ENCODE data around the gene PDE6H. TPM values are rescaled to one million over a fixed set of nuclear protein-coding genes. Genes with fewer than 3 reads are reported as not detected.

Gene PDE6H
- total and polyA plus RNA-seq, 7 donors, result not detected

DNA sequence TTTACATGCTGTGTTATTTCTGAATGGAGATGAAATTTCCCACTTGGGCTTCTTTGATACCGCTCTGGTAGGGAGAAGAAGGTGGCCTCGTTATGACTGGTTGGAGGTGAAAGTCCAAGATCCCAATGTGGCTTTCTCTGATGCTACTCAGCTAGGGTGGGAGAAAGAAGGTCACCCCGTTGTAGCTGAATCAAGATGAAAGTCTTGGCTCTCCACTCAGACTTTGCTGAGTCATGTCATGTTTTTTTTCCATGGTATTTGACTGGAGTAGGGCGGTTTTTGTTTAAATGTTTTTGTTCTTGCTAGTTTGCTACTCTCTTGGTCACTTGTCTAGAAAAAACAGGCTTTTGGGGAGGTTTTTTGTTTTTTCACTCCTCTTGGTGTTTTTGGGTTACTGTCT lies 2.4 kb upstream of the PDE6H start:
- Histone ChIP-seq H3K9me3 (no peaks in the 10 kb centered on the region), H3K27ac (no peak overlapping the region), H3K4me1 (no peaks in the 10 kb centered on the region), H3K4me3 (no peak overlapping the region), H3K36me3 (no peaks in the 10 kb centered on the region), H3K27me3 (no peaks in the 10 kb centered on the region)
- TF ChIP-seq, protein P1, sequence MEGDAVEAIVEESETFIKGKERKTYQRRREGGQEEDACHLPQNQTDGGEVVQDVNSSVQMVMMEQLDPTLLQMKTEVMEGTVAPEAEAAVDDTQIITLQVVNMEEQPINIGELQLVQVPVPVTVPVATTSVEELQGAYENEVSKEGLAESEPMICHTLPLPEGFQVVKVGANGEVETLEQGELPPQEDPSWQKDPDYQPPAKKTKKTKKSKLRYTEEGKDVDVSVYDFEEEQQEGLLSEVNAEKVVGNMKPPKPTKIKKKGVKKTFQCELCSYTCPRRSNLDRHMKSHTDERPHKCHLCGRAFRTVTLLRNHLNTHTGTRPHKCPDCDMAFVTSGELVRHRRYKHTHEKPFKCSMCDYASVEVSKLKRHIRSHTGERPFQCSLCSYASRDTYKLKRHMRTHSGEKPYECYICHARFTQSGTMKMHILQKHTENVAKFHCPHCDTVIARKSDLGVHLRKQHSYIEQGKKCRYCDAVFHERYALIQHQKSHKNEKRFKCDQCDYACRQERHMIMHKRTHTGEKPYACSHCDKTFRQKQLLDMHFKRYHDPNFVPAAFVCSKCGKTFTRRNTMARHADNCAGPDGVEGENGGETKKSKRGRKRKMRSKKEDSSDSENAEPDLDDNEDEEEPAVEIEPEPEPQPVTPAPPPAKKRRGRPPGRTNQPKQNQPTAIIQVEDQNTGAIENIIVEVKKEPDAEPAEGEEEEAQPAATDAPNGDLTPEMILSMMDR (IDR thresholded peaks at IDR 0.05), result no peak
- TF ChIP-seq POLR2A (IDR thresholded peaks at IDR 0.05), result no peak
- no peak for DNase-seq
- WGBS, 2 donors, result 69 to 85% methylated on average over 4 of the region's 4 CpGs
- intact Hi-C loops (cut with DNase I), result no loop called here

DNA sequence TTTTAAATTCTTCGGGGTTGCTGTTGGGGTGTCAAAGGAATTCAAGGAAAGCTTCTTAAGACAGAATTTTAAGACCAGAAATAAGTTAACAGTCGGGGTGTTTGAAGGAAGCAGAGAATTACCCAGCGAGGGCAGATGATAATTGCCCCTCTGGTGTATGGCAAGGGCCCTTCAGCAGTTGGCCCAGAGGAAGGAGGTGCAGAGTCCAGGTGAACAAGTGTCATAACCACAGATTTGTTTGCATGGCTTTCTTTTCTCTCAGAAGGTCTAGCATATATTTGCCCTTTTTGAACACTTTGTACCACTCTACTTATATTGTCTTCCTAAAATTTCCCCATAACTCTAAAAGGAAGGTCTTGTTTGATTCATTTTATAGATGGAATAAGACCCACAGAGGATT lies 1.8 kb downstream of the PDE6H start:
- H3K4me3 ChIP-seq, result no peak overlapping the region
- no peaks in the 10 kb centered on the region for H3K9me3 ChIP-seq
- 58 to 75% methylated on average over 3 of the region's 3 CpGs for WGBS, 2 donors
- no peak for DNase-seq
- no peak for TF ChIP-seq POLR2A (IDR thresholded peaks at IDR 0.05)
- TF ChIP-seq, protein P1 (IDR thresholded peaks at IDR 0.05), result no peak
- TF ChIP-seq EP300 (IDR thresholded peaks at IDR 0.05), result no peak
- TF ChIP-seq POLR2AphosphoS5 (IDR thresholded peaks at IDR 0.05), result no peak
- H3K27me3 ChIP-seq, result no peaks in the 10 kb centered on the region
- no peaks in the 10 kb centered on the region for H3K36me3 ChIP-seq
- H3K4me1 ChIP-seq, result no peaks in the 10 kb centered on the region
- no peak overlapping the region for H3K27ac ChIP-seq
- intact Hi-C loops (cut with DNase I), result no loop called here

DNA sequence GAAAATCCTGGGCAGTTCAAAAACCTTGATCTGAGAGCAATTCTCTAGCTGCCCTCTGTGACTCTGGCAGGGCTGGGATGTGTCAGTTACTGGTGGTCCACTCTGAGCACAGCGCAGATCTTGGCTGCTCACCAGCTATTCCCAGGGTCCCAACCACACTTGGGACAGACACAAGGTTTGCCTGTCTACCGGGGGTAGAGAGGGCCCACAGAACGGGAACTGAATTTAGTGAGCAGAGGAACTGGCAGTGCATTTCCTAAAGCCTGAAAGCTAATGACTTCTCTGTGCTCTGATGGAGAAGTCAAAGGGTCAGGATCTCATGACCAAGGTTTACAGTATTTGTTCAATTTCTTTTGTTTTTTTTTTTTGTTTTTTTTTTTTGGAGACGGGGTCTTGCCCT lies 2.6 kb downstream of the PDE6H start:
- Histone ChIP-seq H3K4me3 (no peak overlapping the region), H3K4me1 (no peaks in the 10 kb centered on the region), H3K36me3 (no peaks in the 10 kb centered on the region), H3K27me3 (no peaks in the 10 kb centered on the region), H3K9me3 (no peaks in the 10 kb centered on the region), H3K27ac (no peak overlapping the region)
- 87 to 96% methylated on average over 4 of the region's 4 CpGs for WGBS, 2 donors
- no peak for TF ChIP-seq POLR2A (IDR thresholded peaks at IDR 0.05)
- TF ChIP-seq, protein P1 (IDR thresholded peaks at IDR 0.05), result no peak
- DNase-seq, result no peak
- intact Hi-C loops (cut with DNase I), result no loop called here

DNA sequence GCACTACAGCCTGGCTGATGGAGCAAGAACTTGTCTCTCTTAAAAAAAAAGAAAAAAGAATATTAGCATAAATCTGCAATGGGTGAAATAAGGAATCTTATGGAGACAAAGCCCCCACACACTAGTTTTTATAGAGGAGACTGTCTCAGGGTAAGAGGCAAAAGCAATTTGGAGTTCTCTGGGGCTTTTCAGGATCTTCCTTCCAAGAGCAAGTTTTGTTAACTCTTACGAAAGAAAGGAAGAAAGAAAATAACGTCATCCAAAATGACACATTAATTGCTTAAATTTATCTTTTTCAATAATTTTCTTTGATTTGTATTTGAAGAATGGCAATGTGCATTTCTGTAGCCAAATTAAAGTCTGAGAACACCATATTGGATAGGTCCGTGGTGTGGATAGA lies 3.8 kb downstream of the PDE6H start:
- no peak overlapping the region for H3K27ac ChIP-seq
- H3K36me3 ChIP-seq, result no peaks in the 10 kb centered on the region
- H3K4me1 ChIP-seq, result no peaks in the 10 kb centered on the region
- no peak for DNase-seq
- TF ChIP-seq POLR2AphosphoS5 (IDR thresholded peaks at IDR 0.05), result no peak
- no peak for TF ChIP-seq POLR2A (IDR thresholded peaks at IDR 0.05)
- TF ChIP-seq, protein P1 (IDR thresholded peaks at IDR 0.05), result no peak
- no peak for TF ChIP-seq EP300 (IDR thresholded peaks at IDR 0.05)
- H3K9me3 ChIP-seq, result no peaks in the 10 kb centered on the region
- WGBS, 2 donors, result 83 to 86% methylated on average over 3 of the region's 3 CpGs
- H3K4me3 ChIP-seq, result no peak overlapping the region
- intact Hi-C loops (cut with DNase I), result no loop called here
- no peaks in the 10 kb centered on the region for H3K27me3 ChIP-seq

DNA sequence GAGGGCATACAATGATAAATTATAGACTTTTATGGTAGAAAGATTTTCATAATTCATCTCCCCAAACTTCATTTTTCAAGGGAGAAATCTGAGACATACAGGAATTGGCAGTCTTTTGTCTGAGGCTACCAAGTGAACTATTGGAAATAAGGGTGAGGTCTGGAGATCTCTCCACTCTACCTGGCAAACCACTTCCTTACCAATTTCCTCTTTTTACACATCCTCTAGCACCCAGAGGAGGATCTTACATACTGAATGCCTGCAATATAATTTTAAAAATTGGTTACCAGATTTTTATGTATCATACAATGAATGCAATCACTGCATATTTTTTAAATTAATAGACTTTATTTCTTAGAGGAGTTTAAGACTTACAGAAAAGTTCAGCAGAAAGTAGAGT lies 6.6 kb downstream of the PDE6H start:
- no peaks in the 10 kb centered on the region for H3K9me3 ChIP-seq
- H3K36me3 ChIP-seq, result no peaks in the 10 kb centered on the region
- no peaks in the 10 kb centered on the region for H3K27me3 ChIP-seq
- intact Hi-C loops (cut with DNase I), result no loop called here
- no peak overlapping the region for H3K4me3 ChIP-seq
- no peak for DNase-seq
- TF ChIP-seq POLR2A (IDR thresholded peaks at IDR 0.05) (no peak), POLR2AphosphoS5 (IDR thresholded peaks at IDR 0.05) (no peak), EP300 (IDR thresholded peaks at IDR 0.05) (no peak)
- TF ChIP-seq, protein P1 (IDR thresholded peaks at IDR 0.05), result no peak
- no peak overlapping the region for H3K27ac ChIP-seq
- no peaks in the 10 kb centered on the region for H3K4me1 ChIP-seq

Data from sigmoid colon (tissue), 7 donors.